Stimulated activated CD8-positive, alpha-beta memory T cell treated with anti-CD3 and anti-CD28 coated beads, Interleukin-12 subunit alpha, Interleukin-12 subunit beta, amount 100 ng/mL, for 1 hour (primary cell): ENCODE data around the gene TTC34.
"Not testable (repeated sequence)": the region's sequence is repeated elsewhere in the genome, so short reads cannot be mapped to it uniquely, and the experiment has no call there.

Source experiments
- DNase-seq: peaks from one replicate; pipeline ENCODE4 v3.0.0-alpha.2; 2020; ENCODE audit warnings: low read depth

TTC34 gene

GRCh38 chr1:2810899-2811532 is 9.5 kb upstream of the TTC34 start:
- DNase-seq: no peak

GRCh38 chr1:2810281-2810680 is 8.8 kb upstream of the TTC34 start:
- DNase-seq: no peak

GRCh38 chr1:2809656-2810055 is 8.2 kb upstream of the TTC34 start:
- DNase-seq: no peak

- DNase-seq: no peak
Observed at GRCh38 chr1:2808831-2809605, 7.5 kb upstream of the TTC34 start.

DNA sequence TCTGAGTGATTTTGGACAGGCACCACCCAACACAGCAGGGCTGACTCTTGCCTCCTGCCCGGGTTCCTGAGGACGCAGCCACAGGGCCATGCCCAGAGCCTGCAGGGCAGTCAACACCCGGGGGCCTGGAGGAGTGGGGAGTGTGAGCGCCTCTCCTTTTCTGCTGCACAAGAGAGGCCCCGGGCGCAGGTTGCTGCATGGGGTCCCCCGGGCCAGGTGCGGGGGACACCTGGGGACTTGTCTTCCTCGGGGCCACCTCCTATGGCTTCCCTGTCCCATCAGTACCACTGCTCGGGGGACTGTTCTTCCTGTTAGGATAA is 6.9 kb upstream of the TTC34 start:
- no peak for DNase-seq

DNA sequence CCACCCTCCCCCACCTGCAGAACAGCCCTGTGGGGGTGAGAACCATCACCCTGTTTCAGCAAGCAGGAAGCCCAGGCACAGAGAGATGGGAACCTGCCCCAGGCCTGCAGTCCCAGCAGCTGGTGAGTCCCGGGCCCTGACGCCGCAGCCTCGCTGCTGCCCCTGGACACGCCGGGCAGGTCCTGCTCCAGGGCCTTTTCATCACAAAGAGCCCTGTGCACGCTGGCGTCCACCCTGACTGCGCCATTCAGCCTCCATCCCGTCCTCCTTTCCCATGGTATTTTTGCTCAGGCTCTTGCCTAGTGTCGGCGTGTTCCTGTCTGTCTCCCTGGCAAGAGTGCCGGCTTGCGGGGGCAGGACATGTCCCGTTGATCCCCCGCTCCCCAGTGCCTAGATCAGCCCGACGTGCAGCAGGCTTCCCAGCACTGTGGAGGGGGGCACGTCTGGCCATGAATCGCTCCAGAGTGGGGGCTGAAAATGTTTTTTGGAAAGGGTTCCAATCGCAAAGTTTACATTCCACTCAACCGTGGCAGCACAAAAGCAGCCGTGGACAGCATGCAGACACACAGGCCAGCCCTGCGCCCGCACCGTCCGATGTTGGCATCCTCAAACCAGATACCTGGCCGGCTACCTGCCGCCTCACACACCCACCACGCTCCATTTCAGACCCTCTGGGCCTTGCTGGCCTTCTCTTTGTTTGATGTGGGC is 6.3 kb upstream of the TTC34 start:
- DNase-seq: no peak

DNA sequence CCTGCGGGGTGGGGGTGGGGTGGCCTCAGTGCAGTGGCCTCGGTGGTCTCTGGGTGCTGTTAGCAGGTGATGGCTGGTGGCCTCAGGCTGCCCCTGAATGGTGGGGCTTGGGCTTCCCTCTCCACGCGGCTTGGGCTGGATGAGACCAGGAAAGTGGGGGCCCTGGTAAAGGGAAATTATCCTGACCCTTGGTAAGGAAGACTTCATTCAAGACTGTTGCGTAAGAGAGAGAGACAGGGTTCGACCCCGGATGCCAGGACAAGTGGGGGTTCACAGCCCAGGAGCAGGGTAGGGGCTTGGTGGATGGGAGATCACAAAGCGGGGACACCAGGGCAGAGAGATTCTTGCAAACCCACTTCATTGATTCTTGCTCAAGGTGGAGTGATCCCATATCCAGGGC is 5.5 kb upstream of the TTC34 start:
- DNase-seq: no peak

GRCh38 chr1:2806591-2806990 is 5.1 kb upstream of the TTC34 start:
- DNase-seq: no peak

DNA sequence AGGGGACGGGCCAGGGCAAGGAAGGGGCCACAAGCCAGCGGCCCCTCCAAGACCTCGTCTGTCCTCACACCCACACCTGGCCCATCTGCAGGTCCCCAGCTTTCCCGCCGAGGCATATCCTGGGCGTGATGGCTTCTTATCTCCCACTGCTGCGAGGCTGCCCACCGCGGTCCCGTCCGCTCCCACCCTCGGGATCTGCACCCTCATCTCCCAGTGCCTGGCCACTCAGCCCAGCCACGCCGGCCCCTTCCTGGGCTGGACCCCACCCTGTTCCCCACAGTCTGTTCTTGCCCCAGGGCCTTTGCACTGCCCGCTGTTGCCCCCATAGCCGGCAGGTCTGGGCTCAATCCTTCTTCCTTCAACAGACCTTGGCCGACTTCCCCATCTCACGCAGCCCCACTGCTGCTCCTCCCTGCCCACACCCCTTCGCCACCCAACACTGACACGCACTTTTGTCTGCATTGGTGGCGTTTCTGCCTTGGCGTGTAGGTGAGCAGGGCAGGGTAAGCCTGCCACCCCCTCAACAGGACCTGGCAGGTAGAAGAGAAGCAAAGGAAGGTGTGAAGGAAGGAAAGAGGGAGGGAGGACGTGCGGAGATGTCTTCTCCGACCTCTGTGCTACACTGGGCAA is 4.4 kb upstream of the TTC34 start:
- DNase-seq: no peak

- DNase-seq: no peak
Observed at GRCh38 chr1:2804628-2805351, 3.3 kb upstream of the TTC34 start.

DNA sequence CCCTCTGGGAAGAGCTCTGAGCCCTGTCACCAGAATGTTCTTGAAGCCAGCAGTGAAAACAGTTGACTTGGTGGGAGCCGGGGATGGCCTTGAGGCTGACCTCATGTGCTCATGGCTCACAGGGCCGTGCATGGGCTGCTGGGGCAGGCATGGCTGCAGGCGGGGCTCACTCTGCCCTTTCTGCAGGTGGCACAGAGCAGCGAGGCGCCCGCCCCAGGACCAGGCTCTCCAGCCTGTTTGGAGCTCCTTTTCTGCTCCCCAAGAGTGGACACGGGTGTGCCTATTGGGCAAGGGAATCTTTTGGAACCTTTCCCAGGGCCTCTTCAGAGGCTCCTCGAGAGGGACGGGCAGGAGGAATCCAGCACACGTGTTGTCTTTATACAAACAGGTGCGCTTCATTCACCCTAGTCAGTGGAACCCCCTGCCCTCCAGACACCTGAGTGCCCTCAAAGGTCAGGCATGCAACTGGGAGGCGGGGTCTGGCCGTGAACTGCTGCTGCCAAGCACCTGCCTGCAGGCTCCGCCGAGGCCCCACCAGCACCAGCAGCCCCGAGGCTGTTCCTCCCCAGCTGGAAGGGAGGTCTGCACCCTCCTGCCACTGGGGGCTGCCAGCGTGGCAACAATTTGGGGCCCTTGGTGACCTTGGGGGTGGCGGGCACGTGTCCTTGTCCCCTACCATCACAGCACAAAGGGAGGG is 2.6 kb upstream of the TTC34 start:
- DNase-seq: no peak

- DNase-seq: no peak
Observed at GRCh38 chr1:2803086-2803930, 1.8 kb upstream of the TTC34 start.

GRCh38 chr1:2802421-2802961 is 998 bp upstream of the TTC34 start:
- no peak for DNase-seq

DNA sequence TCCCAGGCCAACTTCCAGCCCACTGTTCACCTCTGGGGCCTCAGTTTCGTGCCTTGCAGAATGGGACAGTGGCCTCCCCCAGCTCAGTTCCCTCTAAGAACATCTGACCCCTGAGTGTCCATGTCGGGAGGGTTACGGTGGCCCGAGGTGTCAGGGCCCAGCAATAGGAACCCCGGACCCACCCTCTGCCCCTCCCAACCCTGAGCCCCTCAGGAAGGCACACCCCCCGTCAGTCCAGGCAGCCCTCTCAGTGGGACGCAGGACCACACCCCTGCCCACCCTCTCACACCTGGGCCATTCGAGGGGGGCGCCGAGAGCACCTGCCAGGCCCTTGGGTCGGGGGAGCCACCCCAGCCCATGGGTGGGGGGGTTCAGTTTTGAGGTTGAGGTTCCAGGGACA is 447 bp downstream of the TTC34 start:
- DNase-seq: no peak

- DNase-seq: no peak
Observed at GRCh38 chr1:2800664-2801045, 838 bp downstream of the TTC34 start.

GRCh38 chr1:2799811-2800663 is 1.5 kb downstream of the TTC34 start:
- no peak for DNase-seq

GRCh38 chr1:2798958-2799357 is 2.5 kb downstream of the TTC34 start:
- DNase-seq: not testable (repeated sequence)

GRCh38 chr1:2797741-2798016 is 3.8 kb downstream of the TTC34 start:
- DNase-seq: no peak

DNA sequence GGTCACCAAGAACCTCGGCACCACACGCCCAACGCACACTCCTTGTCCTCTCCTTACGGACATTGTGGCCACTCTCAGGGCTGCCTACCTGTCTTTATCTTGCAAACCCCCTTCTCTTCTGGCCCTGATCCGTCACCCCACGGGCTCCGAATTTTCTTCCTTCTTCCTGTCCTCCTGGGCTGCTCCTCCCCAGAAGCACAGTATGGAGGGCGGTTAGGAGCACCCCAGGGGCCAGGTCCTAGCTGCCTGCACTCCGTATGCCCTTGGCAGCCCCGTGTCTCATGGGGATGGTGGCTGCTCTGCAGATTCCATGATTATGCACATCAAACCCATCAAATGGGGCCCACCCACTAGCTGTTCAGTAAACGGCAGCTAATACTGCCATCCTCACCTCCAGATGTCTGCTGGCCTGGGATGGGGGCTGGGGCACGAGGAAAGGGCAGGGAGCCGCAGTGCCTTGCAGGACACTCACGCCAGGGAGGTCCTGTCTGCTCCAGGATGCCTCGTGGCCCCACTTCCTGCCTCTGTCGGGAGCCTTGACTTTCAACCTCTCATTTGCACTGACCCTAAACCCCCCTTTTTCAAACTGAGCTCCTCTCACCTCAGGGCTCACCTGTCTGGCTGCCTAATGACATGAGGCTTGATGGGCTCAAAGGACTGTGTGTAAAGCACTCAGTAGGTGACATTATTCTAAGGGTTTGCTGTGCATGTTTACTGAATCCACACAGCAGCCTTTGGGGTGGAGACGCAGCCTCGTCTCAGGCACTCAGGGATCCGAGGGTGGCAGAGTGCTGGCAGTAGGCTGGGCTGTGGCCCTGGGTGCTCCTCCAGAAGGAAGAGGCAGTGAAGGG is 4.4 kb downstream of the TTC34 start:
- no peak for DNase-seq
